A673 (cell line): ENCODE results near the gene COL5A3.

ENCODE experiments used
- CTCF ChIP-seq: fragments of 300-800, 200-600 bp; sonication (generic); conservative IDR thresholded peaks from 2 replicates; pipeline ENCODE4 v1.5.1; 2017; ENCODE audit warnings: low read depth, mild to moderate bottlenecking, antibody characterized with exemption, low read length, moderate library complexity, mixed read lengths
- EZH2 ChIP-seq: fragments of 200-600 bp; sonication (generic); IDR thresholded peaks from 2 replicates; pipeline ENCODE4 v1.6.1; 2017; ENCODE audit warnings: borderline replicate concordance, low read depth, mild to moderate bottlenecking, mixed read lengths, antibody characterized with exemption, low read length; ENCODE audit not compliant: poor library complexity, severe bottlenecking

GRCh38 chr19:10036601-10037071 is 26.3 kb upstream of the COL5A3 start:
- TF ChIP-seq CTCF (no peak), EZH2 (no peak)
